ENCODE measurements around the gene EML5. TPM values are rescaled to one million over a fixed set of nuclear protein-coding genes. Genes with fewer than 3 reads are reported as not detected.
A peak's percentile ranks its signal among the peaks of the same experiment; 100 is the strongest.

The EML5 gene
- total RNA-seq, 1 donor from 2014 or later = 1.5 TPM

DNA sequence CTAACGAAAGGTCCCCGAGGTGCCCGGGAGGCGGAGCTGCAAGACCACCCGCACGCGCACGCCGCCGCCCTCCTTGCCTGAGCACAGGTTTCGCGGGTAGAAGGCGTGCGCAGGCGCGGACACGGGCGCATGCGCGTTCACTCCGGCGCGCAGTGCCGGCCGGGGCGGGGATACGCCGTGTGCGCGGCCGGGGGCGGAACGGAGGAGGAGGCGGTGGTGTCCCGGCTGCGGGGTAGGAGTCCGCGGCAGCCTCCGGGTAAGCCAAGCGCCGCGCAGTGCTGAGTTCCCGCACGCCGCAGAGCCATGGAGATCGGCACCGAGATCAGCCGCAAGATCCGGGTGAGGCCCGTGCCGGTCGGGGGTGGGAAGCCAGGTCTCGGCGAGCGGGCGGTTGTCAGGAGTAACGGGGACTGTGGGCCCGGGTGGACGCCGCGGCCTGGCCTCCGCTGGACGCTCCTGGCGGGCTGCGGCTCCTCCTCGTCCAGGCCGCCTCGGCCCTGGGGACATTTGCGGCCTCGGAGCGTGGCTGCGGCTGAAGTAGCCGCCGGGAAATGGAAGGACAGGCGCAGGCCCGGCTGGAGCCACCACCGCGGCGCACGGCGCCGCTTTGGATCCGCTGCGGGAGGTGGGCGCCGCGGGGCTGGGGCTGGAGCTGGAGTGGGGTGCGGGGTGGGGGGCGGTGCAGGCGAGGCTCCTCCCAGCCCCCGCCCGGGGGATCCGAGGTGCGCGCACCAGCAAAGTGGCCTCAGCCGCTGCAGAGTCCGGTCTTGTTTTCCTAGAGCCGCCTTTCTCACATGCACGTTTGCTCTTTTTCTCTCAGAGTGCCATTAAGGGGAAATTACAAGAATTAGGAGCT lies 229.7 kb downstream of the EML5 start, which contains the start of gene ZC3H14:
Gene ZC3H14 (plus strand): TSS at position 207 of the 856 bp plus-strand sequence. CDS start 97 bp downstream, at position 304.
- Mint-ChIP-seq H3K27ac (peak within 1 kb of the TSS; percentile 91), H3K36me3 (ENCODE audit: low read depth) (peaks cover 21% of the 10 kb centered on the region), H3K4me1 (ENCODE audit: low read depth) (peaks cover 29% of the 10 kb centered on the region), H3K9me3 (peaks cover 5% of the 10 kb centered on the region), H3K27me3 (ENCODE audit: insufficient read depth) (peaks cover 22% of the 10 kb centered on the region), H3K4me3 (peak within 1 kb of the TSS; percentile 91)
- intact Hi-C loops (cut with micrococcal nuclease) = loop anchor here (1.0 to 10.0 kb wide), 10 partner anchors 8 to 1392 kb away; partner anchors contain the start of genes EFCAB11, EML5, GALC and GPR65
- peak; percentile 87 for DNase-seq (ENCODE audit: low spot score)

DNA sequence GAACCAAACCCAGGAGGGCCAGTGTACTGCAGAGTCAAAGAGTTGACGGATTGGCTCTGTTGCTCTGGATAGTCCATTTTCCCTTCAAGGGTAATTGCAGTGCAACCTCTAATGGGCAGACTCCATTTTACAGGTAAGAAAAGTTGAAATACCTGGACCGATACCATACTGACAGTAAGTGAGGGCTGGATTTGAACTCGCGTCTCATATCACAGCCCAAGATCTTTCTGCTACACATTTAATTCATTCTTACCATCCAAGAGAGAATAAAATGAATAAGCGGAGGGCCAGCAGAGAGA lies 230.3 kb downstream of the EML5 start:
- Mint-ChIP-seq H3K36me3 (ENCODE audit: low read depth) (peaks cover 16% of the 10 kb centered on the region), H3K27me3 (ENCODE audit: insufficient read depth) (peaks cover 27% of the 10 kb centered on the region), H3K9me3 (no peaks in the 10 kb centered on the region), H3K4me1 (ENCODE audit: low read depth) (peaks cover 33% of the 10 kb centered on the region), H3K27ac (peak overlapping the region; percentile 91), H3K4me3 (peak overlapping the region; percentile 91)
- intact Hi-C loops (cut with micrococcal nuclease) = loop anchor here (2.0 to 10.0 kb wide), 7 partner anchors 178 to 1392 kb away; partner anchors contain the start of genes EFCAB11, EML5, GALC and GPR65
- no peak for DNase-seq (ENCODE audit: low spot score)

Other genes starting within 250 kb of the EML5 start
- gene PTPN21, start 237.9 kb downstream of the EML5 start, total RNA-seq = 0.07 and 0.31 TPM in 2 replicates
- gene ZC3H14, start 229.9 kb downstream of the EML5 start, total RNA-seq = 61.0 and 65.5 TPM in 2 replicates
- gene TTC8, start 31.7 kb upstream of the EML5 start, total RNA-seq = 3.5 and 4.6 TPM in 2 replicates

Measured in activated T-helper 1 cell treated with anti-CD3 and anti-CD28 coated beads, Interleukin-12 subunit alpha, Interleukin-12 subunit beta, Interleukin-2, Interleukin-4 antibody, amounts not matched to agents 30 ng/mL and 10 ng/mL and 1 ng/mL, durations not matched to agents 14 hours and 24 hours and 36 hours (primary cell).